Lung (tissue), 12 donors: Measurements from ENCODE around the gene VWF. TPM values are rescaled to one million over a fixed set of nuclear protein-coding genes. Genes with fewer than 3 reads are reported as not detected.

Experiments
- ATAC-seq: fragments of 200-7000 bp; cut with Tn5 transposase; one replicate; pipeline ENCODE4 v1.9.1; 2020; ENCODE audit warnings: moderate number of reproducible peaks; ENCODE audit not compliant: insufficient read depth, low FRiP score
- DNase-seq, 3 donors: peaks; one replicate each; pipeline ENCODE4 v3.0.0-alpha.2; 2013 to 2017
- H3K27ac ChIP-seq, 2 donors: one replicate each; pipeline ENCODE4 v1.5.1; 2013; ENCODE audit warnings: mild to moderate bottlenecking in 2 of 2, moderate library complexity in 2 of 2, control low read depth in 1 of 2, inconsistent platforms in 1 of 2, low read depth in 1 of 2, low read length in 1 of 2
- H3K27me3 ChIP-seq, 3 donors: one replicate each; pipeline ENCODE4 v1.5.1; 2013; ENCODE audit warnings: low read length in 2 of 3; ENCODE audit not compliant: control insufficient read depth in 3 of 3, insufficient read depth in 3 of 3
- H3K36me3 ChIP-seq, 4 donors: one replicate each; pipeline ENCODE4 v1.5.1; 2013; ENCODE audit warnings: low read length in 4 of 4, mild to moderate bottlenecking in 1 of 4, moderate library complexity in 1 of 4; ENCODE audit not compliant: control insufficient read depth in 4 of 4, insufficient read depth in 4 of 4
- H3K4me1 ChIP-seq, 5 donors: one replicate each; pipeline ENCODE4 v1.5.1; 2013; ENCODE audit warnings: low read length in 5 of 5, mild to moderate bottlenecking in 2 of 5, moderate library complexity in 1 of 5; ENCODE audit not compliant: control insufficient read depth in 5 of 5, insufficient read depth in 5 of 5
- H3K4me3 ChIP-seq: one replicate; pipeline ENCODE4 v1.5.1; 2013; ENCODE audit warnings: mild to moderate bottlenecking, control low read depth, moderate library complexity
- H3K9ac ChIP-seq, 2 donors: one replicate each; pipeline ENCODE4 v1.5.1; 2013; ENCODE audit warnings: low read length in 2 of 2, control low read depth in 1 of 2; ENCODE audit not compliant: insufficient read depth in 1 of 2
- H3K9me3 ChIP-seq, 4 donors: one replicate each; pipeline ENCODE4 v1.5.1; 2013; ENCODE audit warnings: low read length in 3 of 4, mild to moderate bottlenecking in 1 of 4, moderate library complexity in 1 of 4; ENCODE audit not compliant: control insufficient read depth in 4 of 4, insufficient read depth in 3 of 4
- WGBS, 2 donors: extraction: QIAGEN DNeasy Blood & Tissue Kit; methylation state at CpG; one replicate each; pipeline ENCODE4 v1.1.7; 2013; 5-methylcytosine and 5-hydroxymethylcytosine counted together
- polyA plus RNA-seq, 2 donors: library from polyadenylated mRNA; stranded (reverse); fragments of 200-250 nt; gene quantifications; one replicate each; pipeline ENCODE4 v1.2.1, GENCODE V29; 2013
- total RNA-seq, 2 donors: library from RNA; depleted of rRNA in 1 of 2; stranded (reverse); fragments of >200 nt in 1 of 2; gene quantifications; one replicate each; pipeline ENCODE4 v1.2.1, GENCODE V29; 2014 to 2021
- TF ChIP-seq, protein P1 (sequence below): IDR thresholded peaks from 2 replicates; pipeline ENCODE4 v1.5.1; 2012; ENCODE audit warnings: mild to moderate bottlenecking; ENCODE audit errors: control extremely low read depth, extremely low read depth
- donor health status: control.
- donor health status: control.
- donor health status: Bipolar disorder and iron deficiency.
- donor health status: healthy.
- donor health status: DM: yes; HTN: yes; CAD: no.

Gene VWF
- total and polyA plus RNA-seq, 4 donors, result 65.6 to 285 (median 249) TPM

DNA sequence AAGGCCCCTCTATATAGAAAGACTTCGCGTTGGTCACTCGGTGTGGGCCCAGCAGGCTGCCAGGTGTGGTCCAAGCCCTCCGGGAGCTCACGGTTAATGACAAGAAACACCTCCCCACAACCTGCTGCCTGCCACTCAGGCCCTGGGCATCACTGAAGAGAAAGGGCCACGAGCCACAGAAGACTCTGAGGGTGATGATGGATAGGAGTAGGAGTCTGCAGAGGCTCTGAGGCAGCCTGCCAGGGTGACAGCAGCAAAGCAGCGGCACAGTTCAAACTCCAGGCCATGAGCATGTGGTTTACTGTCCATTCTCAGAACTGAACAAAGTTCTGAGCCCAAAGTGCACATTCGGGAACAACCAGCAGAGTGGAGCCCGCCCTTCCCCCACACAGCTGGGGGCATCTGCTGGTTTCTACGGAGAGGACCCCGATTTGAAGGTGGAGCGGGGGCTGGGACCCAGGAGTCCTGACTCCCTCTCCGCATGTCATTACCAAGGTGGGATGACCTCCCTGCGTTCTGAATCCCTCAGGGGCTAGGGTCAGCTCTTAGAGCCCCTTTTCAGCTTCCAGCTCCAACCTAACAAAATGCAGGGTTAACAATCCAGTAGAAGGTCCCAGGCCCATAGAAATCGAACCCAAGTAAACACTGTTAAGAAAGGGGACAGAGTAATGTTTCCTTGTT is 65.8 kb downstream of the VWF start:
- ATAC-seq (no peak), DNase-seq (no peak)
- TF ChIP-seq, protein P1, sequence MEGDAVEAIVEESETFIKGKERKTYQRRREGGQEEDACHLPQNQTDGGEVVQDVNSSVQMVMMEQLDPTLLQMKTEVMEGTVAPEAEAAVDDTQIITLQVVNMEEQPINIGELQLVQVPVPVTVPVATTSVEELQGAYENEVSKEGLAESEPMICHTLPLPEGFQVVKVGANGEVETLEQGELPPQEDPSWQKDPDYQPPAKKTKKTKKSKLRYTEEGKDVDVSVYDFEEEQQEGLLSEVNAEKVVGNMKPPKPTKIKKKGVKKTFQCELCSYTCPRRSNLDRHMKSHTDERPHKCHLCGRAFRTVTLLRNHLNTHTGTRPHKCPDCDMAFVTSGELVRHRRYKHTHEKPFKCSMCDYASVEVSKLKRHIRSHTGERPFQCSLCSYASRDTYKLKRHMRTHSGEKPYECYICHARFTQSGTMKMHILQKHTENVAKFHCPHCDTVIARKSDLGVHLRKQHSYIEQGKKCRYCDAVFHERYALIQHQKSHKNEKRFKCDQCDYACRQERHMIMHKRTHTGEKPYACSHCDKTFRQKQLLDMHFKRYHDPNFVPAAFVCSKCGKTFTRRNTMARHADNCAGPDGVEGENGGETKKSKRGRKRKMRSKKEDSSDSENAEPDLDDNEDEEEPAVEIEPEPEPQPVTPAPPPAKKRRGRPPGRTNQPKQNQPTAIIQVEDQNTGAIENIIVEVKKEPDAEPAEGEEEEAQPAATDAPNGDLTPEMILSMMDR, result no peak
- peaks cover 0 to 17% (median 0%) of the 10 kb centered on the region in 4 donors for H3K36me3 ChIP-seq
- WGBS, 2 donors, result 83 to 89% methylated on average over 15 of the region's 15 CpGs
- H3K9me3 ChIP-seq, result no peaks in the 10 kb centered on the region
- no peak overlapping the region for H3K27ac ChIP-seq
- no peaks in the 10 kb centered on the region for H3K27me3 ChIP-seq
- H3K9ac ChIP-seq, result no peak overlapping the region
- no peak overlapping the region for H3K4me3 ChIP-seq
- peaks cover 0 to 31% (median 6%) of the 10 kb centered on the region in 5 donors for H3K4me1 ChIP-seq

DNA sequence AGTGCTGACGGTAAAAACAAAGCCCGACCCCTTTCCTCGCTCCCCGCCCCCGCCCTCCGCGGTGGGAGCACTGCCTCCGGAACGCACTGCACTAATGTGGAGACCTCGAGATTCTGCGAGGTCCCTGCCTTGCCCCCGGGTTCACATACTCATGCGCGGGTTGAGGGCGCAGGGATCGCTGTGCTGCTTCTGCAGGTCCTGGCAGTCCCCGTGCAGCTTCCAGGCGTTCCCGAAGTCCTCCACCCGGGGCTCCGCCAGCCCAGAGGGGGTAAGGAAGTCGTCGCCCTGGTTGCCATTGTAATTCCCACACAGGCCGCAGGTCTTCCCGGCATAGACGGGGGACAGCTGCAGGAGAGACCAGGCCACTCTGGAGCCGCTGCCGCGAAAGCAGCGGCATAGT is 66.8 kb downstream of the VWF start:
- no peaks in the 10 kb centered on the region for H3K27me3 ChIP-seq
- no peak overlapping the region for H3K9ac ChIP-seq
- 72 to 81% methylated on average over 30 of the region's 30 CpGs for WGBS, 2 donors
- H3K9me3 ChIP-seq, result no peaks in the 10 kb centered on the region
- H3K36me3 ChIP-seq, result peaks cover 0 to 19% (median 0%) of the 10 kb centered on the region in 4 donors
- H3K4me3 ChIP-seq, result no peak overlapping the region
- TF ChIP-seq, protein P1, result no peak
- H3K4me1 ChIP-seq, result peaks cover 0 to 31% (median 10%) of the 10 kb centered on the region in 5 donors
- ATAC-seq (no peak), DNase-seq (peak in 2 of 3 donors; percentile 39 to 58)
- H3K27ac ChIP-seq, result no peak overlapping the region

- 50 to 52% methylated on average over 58 of the region's 58 CpGs for WGBS, 2 donors
- Histone ChIP-seq H3K36me3 (peaks cover 0 to 16% (median 0%) of the 10 kb centered on the region in 4 donors), H3K9me3 (no peaks in the 10 kb centered on the region), H3K4me1 (peaks cover 0 to 30% (median 10%) of the 10 kb centered on the region in 5 donors), H3K27me3 (no peaks in the 10 kb centered on the region), H3K27ac (no peak overlapping the region), H3K4me3 (no peak overlapping the region), H3K9ac (peak overlapping the region in 1 of 2 donors; percentile 3)
- peak in 2 of 3 donors; percentile 31 to 50 for DNase-seq
- no peak for ATAC-seq
- TF ChIP-seq, protein P1, result no peak
These were observed 67.8 kb downstream of the VWF start for GRCh38 chr12:6056406-6057240.
